Activated CD4-positive, CD25-positive, alpha-beta regulatory T cell treated with anti-CD3 and anti-CD28 coated beads, Interleukin-2, amount 50 U/mL, for 16 hours (primary cell): ENCODE data around the gene CAMKK2.
"Not testable (repeated sequence)": the region's sequence is repeated elsewhere in the genome, so short reads cannot be mapped to it uniquely, and the experiment has no call there.

Experiments used
- DNase-seq: peaks from one replicate; pipeline ENCODE4 v3.0.0-alpha.2; 2020; ENCODE audit warnings: low read depth, low spot score

CAMKK2 gene

DNA sequence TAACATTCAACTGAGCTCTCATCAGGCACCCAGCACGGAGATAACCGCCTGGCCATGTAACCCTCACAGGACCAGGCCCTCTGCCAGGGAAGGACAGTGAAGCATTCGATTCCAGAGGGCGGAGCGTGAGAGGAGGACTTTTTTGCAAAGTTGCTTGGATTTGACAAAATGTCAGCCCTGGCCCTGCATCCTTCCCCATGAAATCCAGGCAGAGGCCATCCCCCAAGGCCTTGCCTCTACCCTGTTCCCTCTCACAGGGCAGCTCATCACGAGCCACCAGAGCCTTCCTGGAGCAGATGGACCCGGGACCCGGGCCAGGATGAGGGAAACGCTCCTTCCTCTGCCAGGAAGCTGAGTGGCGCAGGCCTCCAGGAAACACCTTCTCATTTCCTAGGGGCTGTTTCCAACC is 17.0 kb downstream of the CAMKK2 start:
- DNase-seq, result no peak

DNA sequence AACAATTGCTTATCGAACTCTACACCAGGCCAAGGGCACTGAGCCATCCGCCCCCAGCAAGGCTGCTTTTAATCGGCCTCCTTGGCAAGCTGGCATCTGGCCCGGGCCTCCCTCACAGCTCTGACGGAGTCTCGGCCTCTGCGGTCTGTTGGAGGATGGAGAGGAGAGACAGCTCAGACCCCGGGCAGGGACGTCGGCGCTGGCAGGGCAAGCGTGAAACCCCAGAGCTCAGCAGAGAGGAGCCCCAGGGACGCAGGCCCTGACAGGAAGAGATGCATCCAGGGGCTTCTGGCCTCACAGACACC is 17.5 kb downstream of the CAMKK2 start:
- no peak for DNase-seq

DNA sequence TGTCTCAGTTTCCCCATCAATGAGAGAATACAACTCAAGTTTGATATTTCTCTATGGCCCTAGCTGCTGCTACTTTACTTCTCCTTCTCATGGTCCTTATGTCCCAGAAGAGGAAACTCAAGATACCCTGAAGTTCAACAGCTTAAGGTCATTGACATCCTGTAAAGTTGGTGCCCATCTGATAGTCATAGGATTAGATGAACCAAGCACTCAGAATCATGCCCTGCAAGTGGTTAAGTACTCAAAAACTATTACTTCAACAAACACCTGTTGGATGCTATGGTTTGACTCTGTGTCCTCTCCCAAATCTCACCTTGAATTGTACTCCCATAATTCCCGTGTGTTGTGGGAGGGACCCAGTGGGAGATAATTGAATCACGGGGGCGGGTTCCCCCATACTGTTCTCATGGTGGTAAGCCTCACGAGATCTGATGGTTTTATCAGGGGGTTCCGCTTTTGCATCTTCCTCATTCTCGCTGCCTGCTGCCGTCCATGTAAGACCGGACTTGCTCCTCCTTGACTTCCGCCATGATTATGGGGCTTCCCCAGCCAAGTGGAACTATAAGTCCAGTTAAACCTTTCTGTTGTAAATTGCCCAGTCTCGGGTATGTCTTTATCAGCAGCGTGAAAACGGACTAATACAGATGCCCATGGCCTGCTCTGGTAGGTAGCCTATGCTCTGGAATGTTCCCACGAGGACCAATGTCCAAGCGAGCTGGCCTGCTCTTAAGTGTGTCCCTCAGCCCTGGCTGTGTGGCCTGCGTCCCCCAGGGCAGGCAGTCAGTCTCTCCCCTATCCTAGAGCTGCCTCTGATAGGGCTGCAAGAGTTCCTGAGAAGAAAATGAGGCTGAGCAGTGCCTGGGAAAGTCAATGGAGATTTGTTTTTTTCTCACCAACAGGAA is 18.1 kb downstream of the CAMKK2 start:
- no peak for DNase-seq

DNA sequence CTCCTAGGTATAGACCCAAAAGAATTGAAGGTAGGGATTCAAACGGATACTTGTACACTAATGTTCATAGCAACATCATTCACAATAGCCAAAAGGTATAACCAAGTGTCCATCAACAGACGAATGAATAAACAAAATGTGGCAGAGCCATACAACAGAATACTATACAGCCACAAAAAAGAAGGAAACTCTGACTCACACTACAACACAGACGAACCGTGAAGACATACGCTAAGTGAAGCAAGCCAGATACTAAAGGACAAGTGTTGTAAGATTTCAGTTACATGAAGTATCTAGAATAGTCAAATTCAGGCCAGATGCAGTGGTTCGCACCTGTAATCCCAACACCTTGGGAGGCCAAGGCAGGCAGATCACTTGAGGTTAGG is 19.1 kb downstream of the CAMKK2 start:
- DNase-seq, result no peak

DNA sequence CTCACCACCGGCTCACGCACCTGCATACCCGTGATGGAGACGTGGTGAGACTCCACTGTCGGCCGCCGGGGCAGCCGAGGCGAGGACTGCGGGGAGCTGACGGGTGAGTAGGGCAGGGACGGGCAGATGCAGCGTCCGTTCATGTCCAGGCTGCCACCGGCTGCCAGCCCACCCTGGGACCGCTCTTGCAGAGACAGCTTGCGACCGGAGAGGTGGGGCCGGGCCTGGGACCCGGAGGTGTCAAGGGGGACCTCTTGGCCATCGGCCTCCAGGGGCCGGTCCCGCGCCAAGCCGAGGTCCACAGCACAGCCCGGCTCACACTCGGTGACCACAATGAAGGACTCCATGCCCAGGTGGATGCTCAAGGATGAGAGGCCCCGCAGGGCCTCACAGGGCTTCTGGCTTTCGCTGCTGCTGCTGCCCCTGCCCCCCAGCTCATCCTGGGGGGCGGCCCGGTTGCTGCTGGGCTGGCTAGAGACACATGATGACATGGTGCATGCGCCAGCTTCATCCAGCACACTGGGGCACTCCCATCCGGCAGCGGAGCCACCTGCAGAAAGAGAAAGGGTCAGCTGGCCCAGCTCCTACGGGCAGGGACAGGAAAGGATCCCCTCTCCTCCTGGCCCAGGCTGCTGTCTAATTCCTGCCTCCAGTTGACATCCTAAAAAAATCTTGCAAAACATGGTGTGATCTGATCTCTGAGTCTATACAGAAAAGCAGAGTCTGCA is 22.3 kb downstream of the CAMKK2 start:
- no peak for DNase-seq

DNA sequence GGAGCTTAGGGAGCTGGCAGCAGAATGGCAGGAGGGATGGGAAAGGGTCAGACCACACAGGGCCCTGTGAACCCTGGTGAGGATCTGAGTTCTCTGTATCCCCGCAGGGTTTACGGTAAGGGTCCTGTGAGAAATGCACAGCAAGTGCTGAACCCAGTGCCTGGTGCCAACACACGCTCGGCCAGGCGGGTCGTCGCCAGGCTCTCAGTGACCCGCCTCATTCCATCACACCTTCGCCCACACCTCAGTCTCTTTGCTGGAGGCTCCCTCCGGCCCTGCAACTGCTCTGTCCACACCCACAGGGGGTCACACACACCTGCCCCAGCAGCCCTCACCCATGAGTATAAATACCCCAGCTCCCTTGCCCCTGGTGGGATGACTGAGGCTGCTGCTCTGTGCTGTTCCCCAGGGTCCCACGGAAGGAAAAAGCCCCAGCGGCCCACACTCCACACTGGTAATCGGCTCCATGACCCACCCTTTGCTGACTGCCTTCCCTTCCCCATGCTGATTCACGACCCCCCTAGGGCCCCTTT is 23.1 kb downstream of the CAMKK2 start:
- no peak for DNase-seq

DNA sequence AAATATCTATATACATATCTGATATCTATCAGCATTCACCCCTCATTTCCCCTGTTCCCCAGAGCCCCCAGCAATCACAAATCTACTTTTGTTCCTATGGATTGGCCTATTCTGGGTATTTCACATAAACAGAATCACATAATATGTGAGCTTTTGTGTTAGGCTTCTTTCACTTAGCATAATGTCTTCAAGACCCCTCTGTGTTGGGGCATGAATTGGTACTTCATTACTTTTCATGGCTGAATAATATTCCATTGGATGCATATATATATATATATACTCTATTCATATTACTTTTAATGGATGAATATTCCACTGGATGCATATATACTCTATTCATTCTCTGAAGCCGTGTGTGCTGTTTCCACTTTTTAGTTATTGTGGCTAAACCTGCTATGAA is 28.7 kb downstream of the CAMKK2 start:
- no peak for DNase-seq

DNA sequence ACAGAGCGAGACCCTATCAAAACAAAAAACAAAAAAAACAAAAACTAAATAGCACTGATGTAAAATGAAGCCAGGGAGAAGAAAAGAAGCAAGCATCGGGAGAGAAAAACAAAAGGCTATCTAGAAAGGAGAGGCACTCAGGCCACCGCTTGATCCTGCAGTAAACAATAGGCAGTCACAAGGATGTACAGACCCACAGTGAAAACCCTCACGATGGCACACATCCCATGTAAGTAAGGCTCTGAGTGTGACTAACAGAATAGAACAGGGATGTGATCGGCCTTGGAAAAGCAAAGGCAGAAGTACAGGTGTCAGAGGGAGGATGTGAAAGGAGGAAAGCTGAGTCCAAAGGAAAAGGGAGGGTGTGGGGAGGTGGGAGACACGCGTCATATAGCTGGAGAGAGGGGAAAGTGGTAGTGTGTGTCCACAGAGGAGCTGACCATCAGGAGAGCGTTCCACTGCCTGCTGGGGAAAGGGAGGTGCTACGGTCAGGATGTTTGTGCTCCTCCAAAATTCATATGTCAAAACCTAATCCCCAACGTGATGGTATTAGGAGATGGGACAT is 31.5 kb downstream of the CAMKK2 start:
- no peak for DNase-seq

DNA sequence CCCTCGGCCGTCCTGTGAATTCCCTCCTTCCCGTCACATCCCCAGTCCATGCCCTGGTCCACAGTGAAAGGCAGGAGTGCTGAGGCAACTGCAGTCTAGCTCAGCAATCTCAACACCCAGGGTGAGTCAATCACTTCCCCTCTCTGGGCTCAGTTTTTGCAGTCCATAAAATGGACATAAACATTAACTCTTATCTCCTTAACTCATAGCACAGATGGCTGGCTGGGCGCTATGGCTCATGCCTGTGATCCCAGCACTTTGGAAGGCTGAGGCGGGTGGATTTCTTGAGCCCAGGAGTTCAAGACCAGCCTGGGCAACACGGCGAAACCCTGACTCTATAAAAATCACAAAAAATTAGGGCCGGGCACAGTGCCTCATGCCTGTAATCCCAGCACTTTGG is 32.4 kb downstream of the CAMKK2 start:
- DNase-seq, result no peak

DNA sequence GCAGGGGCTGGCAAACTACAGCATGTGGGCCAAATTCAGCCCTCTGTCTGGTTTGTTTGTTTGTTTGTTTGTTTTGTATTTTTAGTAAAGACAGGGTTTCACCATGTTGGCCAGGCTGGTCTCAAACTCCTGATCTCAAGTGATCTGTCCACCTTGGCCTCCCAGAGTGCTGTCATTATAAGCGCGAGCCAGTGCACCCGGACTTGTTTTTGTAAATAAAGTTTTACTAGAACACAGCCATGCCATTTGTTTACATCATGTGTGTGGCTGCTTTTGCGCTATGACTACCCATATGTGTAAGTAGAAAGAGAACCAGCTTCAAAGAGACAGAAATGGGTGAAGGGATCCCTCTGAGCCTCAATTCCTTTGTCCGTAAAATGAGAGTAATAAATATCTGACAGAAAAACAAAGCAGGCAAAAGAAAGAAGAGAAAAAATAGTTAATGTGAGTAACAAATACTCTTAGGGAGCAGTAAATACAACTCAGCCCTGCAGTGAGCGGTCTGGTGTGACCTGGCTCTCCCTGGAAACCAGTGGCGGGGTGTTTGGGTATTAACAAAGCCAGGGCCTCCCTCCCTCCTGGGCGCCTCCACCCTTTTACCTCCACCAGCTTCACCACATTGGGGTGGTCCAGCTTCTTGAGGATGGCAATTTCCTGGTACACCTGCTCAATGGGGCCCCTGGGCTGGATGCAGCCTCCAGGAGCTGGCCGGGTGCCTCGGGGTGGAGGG is 33.1 kb downstream of the CAMKK2 start:
- no peak for DNase-seq

DNA sequence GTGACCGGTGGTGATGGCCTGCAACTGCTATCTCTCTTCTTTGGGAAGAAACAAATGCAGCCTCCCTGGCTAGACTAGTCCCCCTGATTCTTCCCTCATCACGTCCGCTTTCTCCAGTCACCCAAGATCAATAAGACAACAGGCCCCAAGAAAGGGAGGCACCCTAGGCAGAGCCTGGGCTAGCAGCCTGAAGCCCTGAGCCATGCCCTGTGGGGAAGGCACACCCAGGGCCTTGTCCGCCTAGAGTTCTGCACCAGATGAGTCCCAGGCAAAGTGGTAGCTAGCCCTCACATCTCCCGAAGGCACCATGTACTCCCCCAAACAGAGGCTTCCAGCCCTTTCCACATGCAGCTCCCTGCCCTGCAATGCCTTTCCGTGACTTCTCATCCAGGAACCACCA is 35.1 kb downstream of the CAMKK2 start:
- no peak for DNase-seq

DNA sequence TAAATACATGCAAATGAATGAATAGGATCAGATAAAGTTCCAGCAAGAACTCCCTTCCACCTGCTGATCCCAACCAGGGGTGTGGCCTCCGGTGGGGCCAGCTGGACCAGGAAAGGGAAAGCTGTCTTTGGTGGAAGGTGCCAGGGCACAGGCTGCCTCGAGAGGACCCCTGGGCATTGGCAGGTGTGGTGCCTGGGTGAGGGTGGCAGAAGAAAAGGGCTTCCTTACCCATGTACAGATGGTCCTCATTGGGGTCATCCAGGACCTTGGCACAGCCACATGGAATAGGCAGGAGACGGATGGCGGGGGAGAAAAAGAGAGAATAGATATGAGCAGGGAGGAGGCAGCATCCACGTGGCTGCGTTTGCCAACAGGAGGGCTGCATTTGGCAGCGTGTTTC is 36.4 kb downstream of the CAMKK2 start:
- no peak for DNase-seq

DNA sequence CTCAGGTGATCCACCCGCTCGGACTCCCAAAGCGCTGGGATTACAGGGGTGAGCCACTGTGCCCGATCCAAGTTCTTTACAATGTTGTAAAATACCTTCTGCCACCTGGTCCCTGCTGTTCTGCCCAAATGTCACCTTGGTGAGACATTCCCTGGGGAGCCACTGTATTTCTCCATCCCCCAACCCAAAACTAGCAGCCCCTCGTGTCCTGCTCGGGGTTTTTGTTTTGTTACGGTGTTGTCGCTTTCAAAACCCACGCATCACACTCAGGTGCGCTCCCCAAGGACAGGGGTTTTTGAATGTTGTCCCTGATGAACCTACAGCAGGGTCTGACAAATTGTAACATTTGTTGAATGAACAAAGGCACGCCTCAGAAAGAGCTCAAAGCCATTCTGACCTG is 37.4 kb downstream of the CAMKK2 start:
- no peak for DNase-seq

DNA sequence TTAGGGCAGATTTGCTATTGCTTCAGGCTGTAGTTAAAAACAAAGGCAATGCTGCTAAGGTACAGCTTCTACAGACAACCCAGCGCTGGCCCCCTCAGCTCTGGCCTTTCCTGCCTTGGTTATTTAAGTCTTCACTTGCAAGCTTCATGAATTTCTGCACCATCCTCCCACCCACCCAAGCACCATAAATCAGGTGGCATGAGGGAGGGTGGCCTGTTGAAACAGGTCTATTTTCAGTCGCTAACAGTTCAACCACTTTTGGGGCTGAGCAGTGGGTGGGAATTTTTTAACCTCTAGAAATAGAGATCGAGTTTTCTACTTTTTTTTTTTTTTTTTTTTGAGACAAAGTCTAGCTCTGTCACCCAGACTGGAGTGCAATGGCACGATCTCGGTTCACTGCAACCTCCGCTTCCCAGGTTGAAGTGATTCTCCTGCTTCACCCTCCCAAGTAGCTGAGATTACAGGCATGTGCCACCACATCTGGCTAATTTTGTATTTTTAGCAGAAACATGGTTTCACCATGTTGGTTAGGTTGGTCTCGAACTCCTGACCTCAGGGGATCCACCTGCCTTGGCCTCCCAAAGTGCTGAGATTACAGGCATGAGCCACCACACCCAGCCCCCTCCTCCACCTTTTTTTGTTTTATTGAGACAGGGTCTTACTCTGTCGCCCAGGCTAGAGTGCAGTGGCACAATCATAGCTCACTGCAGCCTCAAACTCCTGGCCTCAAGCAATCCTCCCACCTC is 38.6 kb downstream of the CAMKK2 start:
- not testable (repeated sequence) for DNase-seq

DNA sequence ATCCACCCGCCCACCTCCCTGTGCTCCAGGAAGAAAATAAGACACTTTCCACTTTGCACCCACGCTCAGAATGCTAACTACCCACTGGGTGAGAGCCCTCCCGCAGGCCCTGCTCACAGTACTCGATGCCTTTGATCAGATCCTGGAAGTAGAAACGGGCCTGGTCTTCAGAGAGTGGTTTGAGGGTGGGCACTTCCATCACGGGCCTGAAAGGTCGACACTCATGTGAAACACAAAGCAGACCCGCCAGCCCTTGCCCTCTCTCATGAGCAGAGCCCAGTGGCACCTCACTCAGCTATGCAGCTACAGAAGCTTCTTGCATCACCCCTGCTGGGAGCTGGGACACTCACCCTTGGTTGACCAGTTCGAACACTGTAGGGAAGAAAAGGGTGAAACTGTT is 41.1 kb downstream of the CAMKK2 start:
- DNase-seq, result no peak

DNA sequence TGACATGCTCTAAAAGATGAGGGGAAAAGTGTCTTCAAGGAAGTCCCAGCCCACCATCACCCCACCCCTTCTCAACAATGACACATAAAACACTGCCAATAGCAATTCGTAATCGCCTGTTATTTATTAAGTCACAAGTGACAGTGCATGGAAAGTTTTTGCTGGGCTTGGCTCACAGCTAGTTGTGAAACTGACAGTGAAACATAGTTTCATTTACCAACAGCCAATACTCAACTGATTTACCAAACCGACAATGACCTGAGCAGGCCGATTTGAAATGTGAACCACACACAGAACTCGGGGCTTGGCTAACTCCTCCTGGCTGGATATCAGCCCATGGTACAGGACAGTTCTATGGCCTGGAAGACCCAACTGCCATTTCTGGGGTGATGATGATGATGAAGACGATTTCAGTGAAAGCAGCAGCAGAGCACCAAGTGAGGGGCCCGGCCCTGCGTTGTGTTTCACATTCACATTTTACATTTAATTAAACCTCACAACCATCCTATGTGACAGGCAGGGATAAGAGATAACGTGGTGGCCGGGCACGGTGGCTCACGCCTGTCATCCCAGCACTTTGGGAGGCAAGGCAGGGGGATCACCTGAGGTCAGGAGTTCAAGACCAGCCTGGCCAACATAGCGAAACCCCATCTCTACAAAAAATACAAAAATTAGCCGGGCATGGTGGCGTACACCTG is 42.7 kb downstream of the CAMKK2 start:
- DNase-seq, result no peak

DNA sequence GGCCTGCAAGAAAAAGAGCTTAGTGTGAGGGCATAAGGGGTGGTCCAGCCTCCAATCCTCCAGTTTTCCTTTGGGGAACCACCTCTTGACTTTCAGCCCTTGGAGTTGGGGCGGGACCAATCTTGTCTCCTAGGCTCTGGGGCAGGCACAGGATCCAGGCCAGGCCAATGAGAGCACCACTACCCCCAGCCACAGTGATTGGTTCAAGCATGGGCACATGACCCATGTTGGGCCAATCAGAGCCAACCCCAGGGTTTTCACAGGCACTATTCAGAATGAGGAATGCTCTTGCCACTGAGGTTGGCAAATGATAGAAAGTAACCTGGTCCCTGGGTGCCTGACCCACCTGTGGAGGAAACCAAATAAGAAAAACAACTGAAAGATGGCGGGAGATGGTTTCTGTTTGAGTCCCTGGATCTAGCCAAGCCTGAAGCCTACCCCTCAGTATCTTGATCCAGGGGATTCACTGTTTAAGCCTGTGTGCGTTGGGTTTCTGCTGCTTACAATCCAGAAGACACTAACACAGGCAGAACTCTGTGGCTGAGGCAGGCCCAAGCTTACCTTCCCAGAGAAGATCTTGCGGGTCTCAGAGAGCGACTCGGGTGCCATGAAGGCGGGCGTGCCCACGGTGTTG is 43.7 kb downstream of the CAMKK2 start:
- DNase-seq, result no peak

DNA sequence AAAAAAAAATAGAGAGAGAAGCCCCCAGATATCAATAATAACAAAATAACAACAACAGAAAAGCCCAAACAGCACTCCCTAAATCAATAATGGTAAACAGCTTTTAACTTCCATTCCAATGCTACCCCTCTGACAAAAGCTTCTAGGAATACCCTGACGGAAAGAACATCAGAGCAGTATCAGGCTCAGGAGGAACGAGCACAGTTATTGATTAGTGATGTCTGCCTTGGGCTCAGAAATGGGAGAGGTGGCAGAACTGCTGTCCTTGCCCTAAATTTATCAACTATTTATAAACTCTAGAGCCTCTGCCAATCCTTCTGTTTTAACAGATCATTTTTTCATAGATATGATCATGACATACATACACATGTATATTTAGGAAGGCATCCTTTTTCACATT is 44.7 kb downstream of the CAMKK2 start:
- no peak for DNase-seq

DNA sequence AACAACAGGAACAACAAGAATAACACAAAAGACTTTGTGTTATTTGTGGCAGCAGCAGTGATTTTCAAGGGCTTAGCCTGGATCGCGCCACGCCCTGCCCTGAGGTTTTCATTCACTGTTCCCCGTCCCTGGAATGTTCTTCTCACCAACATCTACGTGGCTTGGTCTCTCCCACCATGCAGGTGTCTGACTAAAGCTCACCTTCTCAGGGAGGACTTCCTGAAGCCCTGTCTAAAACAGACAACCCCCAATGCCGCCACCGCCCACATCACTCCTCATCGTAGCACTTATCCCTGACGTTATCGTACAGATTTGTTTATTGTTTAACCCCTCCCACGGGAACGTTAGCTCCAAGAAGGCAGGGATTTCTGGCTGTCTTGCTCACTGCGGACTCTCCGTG is 46.1 kb downstream of the CAMKK2 start:
- DNase-seq, result no peak

DNA sequence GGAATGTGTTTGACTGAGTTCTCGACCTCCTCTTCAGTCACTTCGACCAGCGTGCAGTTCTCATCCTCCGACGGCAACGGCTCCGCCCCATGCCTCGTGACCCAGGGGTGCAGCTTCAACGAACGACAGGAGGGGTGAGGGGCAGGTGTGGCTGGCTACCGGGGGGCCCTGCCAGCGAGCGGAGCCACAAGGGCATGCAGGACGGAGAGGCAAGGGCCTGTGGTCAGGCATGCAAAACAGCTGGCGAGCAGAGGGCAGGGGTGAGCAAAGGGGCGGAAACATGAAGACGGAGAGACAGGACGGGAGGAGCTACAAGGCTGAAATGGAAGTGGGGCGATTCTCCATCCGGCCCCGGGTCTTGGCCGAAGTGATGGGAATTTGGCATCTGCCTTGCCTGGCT is 47.9 kb downstream of the CAMKK2 start:
- DNase-seq, result no peak
